Esophagus (tissue), 2 donors: Measurements from ENCODE around the gene PRSS1. TPM values are rescaled to one million over a fixed set of nuclear protein-coding genes. Genes with fewer than 3 reads are reported as not detected.

Experiments
- polyA plus RNA-seq, 2 donors: library from polyadenylated mRNA; stranded (reverse); fragments of 200-250 nt; gene quantifications; one replicate each; pipeline ENCODE4 v1.2.3, GENCODE V29; 2013
- donor health status: healthy with polysubstance abuse.
- donor health status: Bipolar disorder and iron deficiency.

PRSS1 gene
- polyA plus RNA-seq, 2 donors, result 0.59 to 3.0 TPM

Other genes with a start within 250 kb of the PRSS1 start
- 1 to 10 TPM in 1 of 2 donors, under 1 TPM in 1; 0.61 to 3.3 TPM for gene PRSS2, start 21.5 kb downstream of the PRSS1 start, polyA plus RNA-seq
- 10 to 100 TPM; 17.0 to 33.3 TPM for gene EPHB6, start 105.6 kb downstream of the PRSS1 start, polyA plus RNA-seq
- gene TRPV6, start 136.3 kb downstream of the PRSS1 start, polyA plus RNA-seq, result 10 to 100 TPM in 1 of 2 donors, 1 to 10 TPM in 1; 2.5 to 10.5 TPM
- not detected for gene TRPV5, start 184.3 kb downstream of the PRSS1 start, polyA plus RNA-seq
- gene LLCFC1, start 190.0 kb downstream of the PRSS1 start, polyA plus RNA-seq, result not detected
- 1 to 10 TPM in 1 of 2 donors, under 1 TPM in 1; 0.61 to 1.7 TPM for gene KEL, start 212.9 kb downstream of the PRSS1 start, polyA plus RNA-seq